Activated naive CD4-positive, alpha-beta T cell treated with anti-CD3 and anti-CD28 coated beads, Interleukin-2, amount 10 ng/mL, durations not matched to agents 7 days and 5 days (primary cell): ENCODE results near the gene TM2D1.

Experiments
- CTCF ChIA-PET: fragments of 350-600 bp; sonication (Branson Sonifier 250); formaldehyde crosslinking; loops from one replicate; lab custom pipeline; 2021; ENCODE audit warnings: antibody characterized with exemption; lab: Charles Lee
- DNase-seq: peaks from one replicate; pipeline ENCODE4 v3.0.0-alpha.2; 2020
- H3K27ac Mint-ChIP-seq: one replicate; pipeline ENCODE4 v1.8.0; 2021; ENCODE audit warnings: mild to moderate bottlenecking, moderate library complexity, mixed read lengths
- H3K27me3 Mint-ChIP-seq: one replicate; pipeline ENCODE4 v1.8.0; 2021; ENCODE audit warnings: mild to moderate bottlenecking, mixed read lengths
- H3K36me3 Mint-ChIP-seq: one replicate; pipeline ENCODE4 v1.8.0; 2021; ENCODE audit warnings: mixed read lengths
- H3K4me1 Mint-ChIP-seq: one replicate; pipeline ENCODE4 v1.8.0; 2021; ENCODE audit warnings: mixed read lengths
- H3K4me3 Mint-ChIP-seq: one replicate; pipeline ENCODE4 v1.8.0; 2021; ENCODE audit warnings: mild to moderate bottlenecking, moderate library complexity, mixed read lengths
- H3K9me3 Mint-ChIP-seq: one replicate; pipeline ENCODE4 v1.8.0; 2021; ENCODE audit warnings: mixed read lengths

Gene TM2D1

GRCh38 chr1:61724813-61725694, at the start of gene TM2D1:
TM2D1 (minus strand) TSS chr1:61725141; CDS start chr1:61725120, 21 bp downstream.
- peaks cover 24% of the 10 kb centered on the region for H3K4me1 Mint-ChIP-seq
- DNase-seq = peak; percentile 92
- H3K27ac Mint-ChIP-seq = peak within 1 kb of the TSS; percentile 92
- H3K27me3 Mint-ChIP-seq = peaks cover 9% of the 10 kb centered on the region
- no peaks in the 10 kb centered on the region for H3K9me3 Mint-ChIP-seq
- H3K4me3 Mint-ChIP-seq = peak within 1 kb of the TSS; percentile 90
- H3K36me3 Mint-ChIP-seq = peaks cover 7% of the 10 kb centered on the region
- CTCF ChIA-PET = no interaction called here

- no peak overlapping the region for H3K27ac Mint-ChIP-seq
- no peaks in the 10 kb centered on the region for H3K27me3 Mint-ChIP-seq
- CTCF ChIA-PET = no interaction called here
- no peak overlapping the region for H3K4me3 Mint-ChIP-seq
- H3K36me3 Mint-ChIP-seq = no peaks in the 10 kb centered on the region
- H3K4me1 Mint-ChIP-seq = peaks cover 3% of the 10 kb centered on the region
- no peaks in the 10 kb centered on the region for H3K9me3 Mint-ChIP-seq
- no peak for DNase-seq
Measured at GRCh38 chr1:61770131-61770530, 45.2 kb upstream of the TM2D1 start.

- Mint-ChIP-seq H3K27ac (no peak overlapping the region), H3K36me3 (no peaks in the 10 kb centered on the region), H3K4me1 (no peaks in the 10 kb centered on the region), H3K9me3 (no peaks in the 10 kb centered on the region), H3K4me3 (no peak overlapping the region), H3K27me3 (no peaks in the 10 kb centered on the region)
- DNase-seq = no peak
- CTCF ChIA-PET = no interaction called here
Measured at GRCh38 chr1:61757950-61758349, 33.0 kb upstream of the TM2D1 start.

GRCh38 chr1:61756773-61757172, 31.8 kb upstream of the TM2D1 start:
- H3K9me3 Mint-ChIP-seq = no peaks in the 10 kb centered on the region
- no peak overlapping the region for H3K4me3 Mint-ChIP-seq
- CTCF ChIA-PET = no interaction called here
- H3K27ac Mint-ChIP-seq = no peak overlapping the region
- no peaks in the 10 kb centered on the region for H3K27me3 Mint-ChIP-seq
- no peaks in the 10 kb centered on the region for H3K36me3 Mint-ChIP-seq
- no peaks in the 10 kb centered on the region for H3K4me1 Mint-ChIP-seq
- no peak for DNase-seq

GRCh38 chr1:61754545-61754944, 29.6 kb upstream of the TM2D1 start:
- Mint-ChIP-seq H3K36me3 (no peaks in the 10 kb centered on the region), H3K4me1 (no peaks in the 10 kb centered on the region), H3K27me3 (no peaks in the 10 kb centered on the region), H3K27ac (no peak overlapping the region), H3K9me3 (no peaks in the 10 kb centered on the region), H3K4me3 (no peak overlapping the region)
- no peak for DNase-seq
- CTCF ChIA-PET = no interaction called here

- CTCF ChIA-PET = no interaction called here
- no peak overlapping the region for H3K4me3 Mint-ChIP-seq
- DNase-seq = no peak
- H3K4me1 Mint-ChIP-seq = no peaks in the 10 kb centered on the region
- H3K27ac Mint-ChIP-seq = no peak overlapping the region
- no peaks in the 10 kb centered on the region for H3K27me3 Mint-ChIP-seq
- no peaks in the 10 kb centered on the region for H3K9me3 Mint-ChIP-seq
- no peaks in the 10 kb centered on the region for H3K36me3 Mint-ChIP-seq
Measured at GRCh38 chr1:61753998-61754508, 29.1 kb upstream of the TM2D1 start.

GRCh38 chr1:61752921-61753389, 28.0 kb upstream of the TM2D1 start:
- Mint-ChIP-seq H3K9me3 (no peaks in the 10 kb centered on the region), H3K27me3 (no peaks in the 10 kb centered on the region), H3K36me3 (peaks cover 1% of the 10 kb centered on the region), H3K4me1 (no peaks in the 10 kb centered on the region), H3K4me3 (no peak overlapping the region), H3K27ac (no peak overlapping the region)
- no peak for DNase-seq
- CTCF ChIA-PET = interaction anchor here (0.8 kb wide), 1 partner anchor 1718 kb away, joined by 3 read pairs; no protein-coding TSS in a partner anchor

- no peak for DNase-seq
- H3K9me3 Mint-ChIP-seq = no peaks in the 10 kb centered on the region
- H3K36me3 Mint-ChIP-seq = peaks cover 1% of the 10 kb centered on the region
- no peak overlapping the region for H3K27ac Mint-ChIP-seq
- H3K4me1 Mint-ChIP-seq = peaks cover 3% of the 10 kb centered on the region
- CTCF ChIA-PET = no interaction called here
- H3K27me3 Mint-ChIP-seq = no peaks in the 10 kb centered on the region
- H3K4me3 Mint-ChIP-seq = no peak overlapping the region
Measured at GRCh38 chr1:61749574-61749973, 24.6 kb upstream of the TM2D1 start.

- H3K27me3 Mint-ChIP-seq = no peaks in the 10 kb centered on the region
- no peak overlapping the region for H3K27ac Mint-ChIP-seq
- no peak overlapping the region for H3K4me3 Mint-ChIP-seq
- DNase-seq = no peak
- peaks cover 4% of the 10 kb centered on the region for H3K4me1 Mint-ChIP-seq
- H3K9me3 Mint-ChIP-seq = no peaks in the 10 kb centered on the region
- CTCF ChIA-PET = no interaction called here
- peaks cover 1% of the 10 kb centered on the region for H3K36me3 Mint-ChIP-seq
Measured at GRCh38 chr1:61748566-61748965, 23.6 kb upstream of the TM2D1 start.

- CTCF ChIA-PET = no interaction called here
- Mint-ChIP-seq H3K27me3 (no peaks in the 10 kb centered on the region), H3K4me3 (no peak overlapping the region), H3K27ac (no peak overlapping the region), H3K4me1 (peaks cover 12% of the 10 kb centered on the region), H3K9me3 (no peaks in the 10 kb centered on the region), H3K36me3 (peaks cover 1% of the 10 kb centered on the region)
- DNase-seq = no peak
Measured at GRCh38 chr1:61746813-61747212, 21.9 kb upstream of the TM2D1 start.

- Mint-ChIP-seq H3K36me3 (peaks cover 1% of the 10 kb centered on the region), H3K27me3 (no peaks in the 10 kb centered on the region)
Measured at GRCh38 chr1:61743716-61744580, 19.0 kb upstream of the TM2D1 start.

GRCh38 chr1:61743431-61743705, 18.4 kb upstream of the TM2D1 start:
- H3K4me3 Mint-ChIP-seq = peak overlapping the region; percentile 60
- H3K27ac Mint-ChIP-seq = no peak overlapping the region
- H3K9me3 Mint-ChIP-seq = no peaks in the 10 kb centered on the region
- no peak for DNase-seq
- H3K27me3 Mint-ChIP-seq = no peaks in the 10 kb centered on the region
- CTCF ChIA-PET = interaction anchor here (1.3 kb wide), 1 partner anchor 17 kb away, joined by 4 read pairs; no protein-coding TSS in a partner anchor
- peaks cover under 1% of the 10 kb centered on the region for H3K36me3 Mint-ChIP-seq
- H3K4me1 Mint-ChIP-seq = peaks cover 26% of the 10 kb centered on the region

More at GRCh38 chr1:61743716-61744580, 19.0 kb upstream of the TM2D1 start:
- Mint-ChIP-seq H3K4me3 (peak overlapping the region; percentile 60), H3K9me3 (no peaks in the 10 kb centered on the region), H3K4me1 (peaks cover 26% of the 10 kb centered on the region), H3K27ac (no peak overlapping the region)
- CTCF ChIA-PET = interaction anchor here (1.3 kb wide), 1 partner anchor 17 kb away, joined by 4 read pairs; no protein-coding TSS in a partner anchor
- no peak for DNase-seq

GRCh38 chr1:61742620-61743430, 17.9 kb upstream of the TM2D1 start:
- CTCF ChIA-PET = no interaction called here
- no peaks in the 10 kb centered on the region for H3K27me3 Mint-ChIP-seq
- H3K4me1 Mint-ChIP-seq = peaks cover 26% of the 10 kb centered on the region
- H3K27ac Mint-ChIP-seq = no peak overlapping the region
- peak overlapping the region; percentile 60 for H3K4me3 Mint-ChIP-seq
- DNase-seq = no peak
- H3K9me3 Mint-ChIP-seq = no peaks in the 10 kb centered on the region
- H3K36me3 Mint-ChIP-seq = no peaks in the 10 kb centered on the region
